ENCODE data around the gene MAGOHB. TPM values are rescaled to one million over a fixed set of nuclear protein-coding genes. Genes with fewer than 3 reads are reported as not detected.

MAGOHB gene
- polyA plus RNA-seq, 4 donors: 4.9 to 27.7 (median 20.7) TPM

GRCh38 chr12:10638728-10639127 lies 25.3 kb upstream of the MAGOHB start:
- Histone ChIP-seq H3K36me3 (ENCODE audit: control insufficient read depth in 3 of 3, insufficient read depth in 2 of 3, low read depth in 1 of 3, low read length in 3 of 3) (no peaks in the 10 kb centered on the region), H3K4me1 (ENCODE audit: control insufficient read depth in 3 of 3, insufficient read depth in 2 of 3, low read depth in 1 of 3, low read length in 2 of 3) (peaks cover 0 to 5% (median 4%) of the 10 kb centered on the region in 3 donors), H3K9me3 (ENCODE audit: control insufficient read depth in 2 of 2, insufficient read depth in 1 of 2, low read depth in 1 of 2, low read length in 1 of 2) (no peaks in the 10 kb centered on the region), H3K27me3 (ENCODE audit: control insufficient read depth in 3 of 3, insufficient read depth in 3 of 3, low read length in 3 of 3) (peaks cover 0 to 16% (median 0%) of the 10 kb centered on the region in 3 donors), H3K27ac (ENCODE audit: low read depth in 1 of 3, low read length in 2 of 3) (peak overlapping the region in 1 of 3 donors; percentile 14), H3K4me3 (ENCODE audit: low read depth in 1 of 3, low read length in 3 of 3) (no peak overlapping the region)
- 81 to 95% (median 88%) methylated on average over 1 of the region's 1 CpG for WGBS, 3 donors
- DNase-seq (peak in 1 of 2 donors; percentile 73), FAIRE-seq (no peak)

- Histone ChIP-seq H3K4me1 (ENCODE audit: control insufficient read depth in 3 of 3, insufficient read depth in 2 of 3, low read depth in 1 of 3, low read length in 2 of 3) (peaks cover 0 to 5% (median 4%) of the 10 kb centered on the region in 3 donors), H3K4me3 (ENCODE audit: low read depth in 1 of 3, low read length in 3 of 3) (no peak overlapping the region), H3K27ac (ENCODE audit: low read depth in 1 of 3, low read length in 2 of 3) (peak overlapping the region in 1 of 3 donors; percentile 9), H3K27me3 (ENCODE audit: control insufficient read depth in 3 of 3, insufficient read depth in 3 of 3, low read length in 3 of 3) (peaks cover 0 to 15% (median 0%) of the 10 kb centered on the region in 3 donors), H3K9me3 (ENCODE audit: control insufficient read depth in 2 of 2, insufficient read depth in 1 of 2, low read depth in 1 of 2, low read length in 1 of 2) (no peaks in the 10 kb centered on the region), H3K36me3 (ENCODE audit: control insufficient read depth in 3 of 3, insufficient read depth in 2 of 3, low read depth in 1 of 3, low read length in 3 of 3) (no peaks in the 10 kb centered on the region)
- peak in 1 of 2 donors; percentile 14 for DNase-seq
- no peak for FAIRE-seq
- 45 to 59% (median 52%) methylated on average over 6 of the region's 6 CpGs for WGBS, 3 donors
Measured at GRCh38 chr12:10636611-10637010, 23.2 kb upstream of the MAGOHB start.

- 73 to 77% (median 75%) methylated on average over 3 of the region's 3 CpGs for WGBS, 3 donors
- no peaks in the 10 kb centered on the region for H3K9me3 ChIP-seq (ENCODE audit: control insufficient read depth in 2 of 2, insufficient read depth in 1 of 2, low read depth in 1 of 2, low read length in 1 of 2)
- no peak overlapping the region for H3K4me3 ChIP-seq (ENCODE audit: low read depth in 1 of 3, low read length in 3 of 3)
- peak overlapping the region in 1 of 3 donors; percentile 9 for H3K27ac ChIP-seq (ENCODE audit: low read depth in 1 of 3, low read length in 2 of 3)
- H3K4me1 ChIP-seq (ENCODE audit: control insufficient read depth in 3 of 3, insufficient read depth in 2 of 3, low read depth in 1 of 3, low read length in 2 of 3): peaks cover 0 to 4% (median 3%) of the 10 kb centered on the region in 3 donors
- no peak for FAIRE-seq
- peaks cover 0 to 11% (median 0%) of the 10 kb centered on the region in 3 donors for H3K27me3 ChIP-seq (ENCODE audit: control insufficient read depth in 3 of 3, insufficient read depth in 3 of 3, low read length in 3 of 3)
- no peaks in the 10 kb centered on the region for H3K36me3 ChIP-seq (ENCODE audit: control insufficient read depth in 3 of 3, insufficient read depth in 2 of 3, low read depth in 1 of 3, low read length in 3 of 3)
- DNase-seq: no peak
Measured at GRCh38 chr12:10636124-10636523, 22.7 kb upstream of the MAGOHB start.

GRCh38 chr12:10635306-10635705 lies 21.9 kb upstream of the MAGOHB start:
- Histone ChIP-seq H3K27ac (ENCODE audit: low read depth in 1 of 3, low read length in 2 of 3) (no peak overlapping the region), H3K4me1 (ENCODE audit: control insufficient read depth in 3 of 3, insufficient read depth in 2 of 3, low read depth in 1 of 3, low read length in 2 of 3) (peaks cover 0 to 4% (median 3%) of the 10 kb centered on the region in 3 donors), H3K4me3 (ENCODE audit: low read depth in 1 of 3, low read length in 3 of 3) (no peak overlapping the region), H3K27me3 (ENCODE audit: control insufficient read depth in 3 of 3, insufficient read depth in 3 of 3, low read length in 3 of 3) (peaks cover 0 to 11% (median 0%) of the 10 kb centered on the region in 3 donors), H3K9me3 (ENCODE audit: control insufficient read depth in 2 of 2, insufficient read depth in 1 of 2, low read depth in 1 of 2, low read length in 1 of 2) (no peaks in the 10 kb centered on the region), H3K36me3 (ENCODE audit: control insufficient read depth in 3 of 3, insufficient read depth in 2 of 3, low read depth in 1 of 3, low read length in 3 of 3) (no peaks in the 10 kb centered on the region)
- no peak for DNase-seq
- WGBS, 3 donors: 80 to 89% (median 88%) methylated on average over 2 of the region's 2 CpGs
- no peak for FAIRE-seq

GRCh38 chr12:10634427-10634826 lies 21.0 kb upstream of the MAGOHB start:
- DNase-seq (no peak), FAIRE-seq (no peak)
- Histone ChIP-seq H3K27me3 (ENCODE audit: control insufficient read depth in 3 of 3, insufficient read depth in 3 of 3, low read length in 3 of 3) (peaks cover 0 to 11% (median 0%) of the 10 kb centered on the region in 3 donors), H3K4me3 (ENCODE audit: low read depth in 1 of 3, low read length in 3 of 3) (no peak overlapping the region), H3K27ac (ENCODE audit: low read depth in 1 of 3, low read length in 2 of 3) (no peak overlapping the region), H3K36me3 (ENCODE audit: control insufficient read depth in 3 of 3, insufficient read depth in 2 of 3, low read depth in 1 of 3, low read length in 3 of 3) (peaks cover 0 to 2% (median 0%) of the 10 kb centered on the region in 3 donors), H3K4me1 (ENCODE audit: control insufficient read depth in 3 of 3, insufficient read depth in 2 of 3, low read depth in 1 of 3, low read length in 2 of 3) (peaks cover 0 to 4% (median 3%) of the 10 kb centered on the region in 3 donors), H3K9me3 (ENCODE audit: control insufficient read depth in 2 of 2, insufficient read depth in 1 of 2, low read depth in 1 of 2, low read length in 1 of 2) (no peaks in the 10 kb centered on the region)
- 87 to 94% (median 91%) methylated on average over 5 of the region's 5 CpGs for WGBS, 3 donors

GRCh38 chr12:10633541-10633940 lies 20.1 kb upstream of the MAGOHB start:
- no peak for FAIRE-seq
- H3K9me3 ChIP-seq (ENCODE audit: control insufficient read depth in 2 of 2, insufficient read depth in 1 of 2, low read depth in 1 of 2, low read length in 1 of 2): no peaks in the 10 kb centered on the region

GRCh38 chr12:10632226-10632625 lies 18.8 kb upstream of the MAGOHB start:
- Histone ChIP-seq H3K9me3 (ENCODE audit: control insufficient read depth in 2 of 2, insufficient read depth in 1 of 2, low read depth in 1 of 2, low read length in 1 of 2) (no peaks in the 10 kb centered on the region), H3K36me3 (ENCODE audit: control insufficient read depth in 3 of 3, insufficient read depth in 2 of 3, low read depth in 1 of 3, low read length in 3 of 3) (peaks cover 0 to 4% (median 0%) of the 10 kb centered on the region in 3 donors), H3K27ac (ENCODE audit: low read depth in 1 of 3, low read length in 2 of 3) (no peak overlapping the region), H3K4me1 (ENCODE audit: control insufficient read depth in 3 of 3, insufficient read depth in 2 of 3, low read depth in 1 of 3, low read length in 2 of 3) (peaks cover 0 to 4% (median 0%) of the 10 kb centered on the region in 3 donors), H3K27me3 (ENCODE audit: control insufficient read depth in 3 of 3, insufficient read depth in 3 of 3, low read length in 3 of 3) (peaks cover 0 to 7% (median 0%) of the 10 kb centered on the region in 3 donors), H3K4me3 (ENCODE audit: low read depth in 1 of 3, low read length in 3 of 3) (no peak overlapping the region)
- no peak for DNase-seq
- FAIRE-seq: no peak

More at GRCh38 chr12:10633541-10633940, 20.1 kb upstream of the MAGOHB start:
- peaks cover 0 to 4% (median 0%) of the 10 kb centered on the region in 3 donors for H3K36me3 ChIP-seq (ENCODE audit: control insufficient read depth in 3 of 3, insufficient read depth in 2 of 3, low read depth in 1 of 3, low read length in 3 of 3)
- H3K27me3 ChIP-seq (ENCODE audit: control insufficient read depth in 3 of 3, insufficient read depth in 3 of 3, low read length in 3 of 3): peaks cover 0 to 11% (median 0%) of the 10 kb centered on the region in 3 donors
- no peak overlapping the region for H3K27ac ChIP-seq (ENCODE audit: low read depth in 1 of 3, low read length in 2 of 3)
- DNase-seq: no peak
- H3K4me3 ChIP-seq (ENCODE audit: low read depth in 1 of 3, low read length in 3 of 3): no peak overlapping the region
- WGBS, 3 donors: 73 to 76% (median 74%) methylated on average over 3 of the region's 3 CpGs
- H3K4me1 ChIP-seq (ENCODE audit: control insufficient read depth in 3 of 3, insufficient read depth in 2 of 3, low read depth in 1 of 3, low read length in 2 of 3): peaks cover 0 to 4% (median 3%) of the 10 kb centered on the region in 3 donors

GRCh38 chr12:10624605-10625004 lies 11.2 kb upstream of the MAGOHB start:
- FAIRE-seq (no peak), DNase-seq (no peak)
- Histone ChIP-seq H3K36me3 (ENCODE audit: control insufficient read depth in 3 of 3, insufficient read depth in 2 of 3, low read depth in 1 of 3, low read length in 3 of 3) (peaks cover 0 to 7% (median 0%) of the 10 kb centered on the region in 3 donors), H3K9me3 (ENCODE audit: control insufficient read depth in 2 of 2, insufficient read depth in 1 of 2, low read depth in 1 of 2, low read length in 1 of 2) (no peaks in the 10 kb centered on the region), H3K27ac (ENCODE audit: low read depth in 1 of 3, low read length in 2 of 3) (no peak overlapping the region), H3K4me1 (ENCODE audit: control insufficient read depth in 3 of 3, insufficient read depth in 2 of 3, low read depth in 1 of 3, low read length in 2 of 3) (no peaks in the 10 kb centered on the region), H3K27me3 (ENCODE audit: control insufficient read depth in 3 of 3, insufficient read depth in 3 of 3, low read length in 3 of 3) (peaks cover 0 to 8% (median 0%) of the 10 kb centered on the region in 3 donors), H3K4me3 (ENCODE audit: low read depth in 1 of 3, low read length in 3 of 3) (no peak overlapping the region)
- 53 to 71% (median 53%) methylated on average over 3 of the region's 3 CpGs for WGBS, 3 donors

- H3K9me3 ChIP-seq (ENCODE audit: control insufficient read depth in 2 of 2, insufficient read depth in 1 of 2, low read depth in 1 of 2, low read length in 1 of 2): no peaks in the 10 kb centered on the region
- no peak for DNase-seq
- FAIRE-seq: no peak
Measured at GRCh38 chr12:10623131-10623530, 9.7 kb upstream of the MAGOHB start.

More at GRCh38 chr12:10623131-10623530, 9.7 kb upstream of the MAGOHB start:
- H3K4me1 ChIP-seq (ENCODE audit: control insufficient read depth in 3 of 3, insufficient read depth in 2 of 3, low read depth in 1 of 3, low read length in 2 of 3): no peaks in the 10 kb centered on the region
- H3K36me3 ChIP-seq (ENCODE audit: control insufficient read depth in 3 of 3, insufficient read depth in 2 of 3, low read depth in 1 of 3, low read length in 3 of 3): peaks cover 0 to 8% (median 0%) of the 10 kb centered on the region in 3 donors
- no peak overlapping the region for H3K27ac ChIP-seq (ENCODE audit: low read depth in 1 of 3, low read length in 2 of 3)
- peaks cover 0 to 8% (median 0%) of the 10 kb centered on the region in 3 donors for H3K27me3 ChIP-seq (ENCODE audit: control insufficient read depth in 3 of 3, insufficient read depth in 3 of 3, low read length in 3 of 3)
- H3K4me3 ChIP-seq (ENCODE audit: low read depth in 1 of 3, low read length in 3 of 3): no peak overlapping the region
